M059J (cell line): ENCODE results near the gene CRYBG3. TPM values are rescaled to one million over a fixed set of nuclear protein-coding genes. Genes with fewer than 3 reads are reported as not detected.

Source experiments
- DNase-seq: peaks from one replicate; pipeline ENCODE4 v3.0.0-alpha.2; 2012; ENCODE audit warnings: low read depth
- total RNA-seq: library from RNA; depleted of rRNA; stranded (reverse); fragments of >200 nt; shearing (Covaris generic); gene quantifications from 2 replicates; pipeline ENCODE4 v1.2.3, GENCODE V29; 2014; rRNA removed

The CRYBG3 gene
- total RNA-seq, 1 experiment from 2014 or later: 16.4 TPM

GRCh38 chr3:97971679-97972567 lies 150.1 kb downstream of the CRYBG3 start, which contains the start of gene RIOX2:
Gene RIOX2, minus strand, starts transcription at chr3:97972431. Its CDS starts 4,838 bp downstream, at chr3:97967593.
- peak; percentile 73 for DNase-seq

GRCh38 chr3:97972976-97973375 lies 151.2 kb downstream of the CRYBG3 start:
- no peak for DNase-seq

- DNase-seq: no peak
Measured at GRCh38 chr3:97974996-97975395, 153.2 kb downstream of the CRYBG3 start.

- no peak for DNase-seq
Measured at GRCh38 chr3:97975466-97975865, 153.7 kb downstream of the CRYBG3 start.

GRCh38 chr3:97979610-97980009 lies 157.8 kb downstream of the CRYBG3 start:
- no peak for DNase-seq

GRCh38 chr3:97981886-97982285 lies 160.1 kb downstream of the CRYBG3 start:
- DNase-seq: peak; percentile 13

- DNase-seq: no peak
Measured at GRCh38 chr3:97983933-97984491, 162.2 kb downstream of the CRYBG3 start.

GRCh38 chr3:97987306-97987705 lies 165.5 kb downstream of the CRYBG3 start:
- DNase-seq: no peak

GRCh38 chr3:97988784-97989568 lies 167.2 kb downstream of the CRYBG3 start:
- DNase-seq: no peak

GRCh38 chr3:97990624-97991292 lies 168.9 kb downstream of the CRYBG3 start:
- no peak for DNase-seq

GRCh38 chr3:97991293-97991682 lies 169.5 kb downstream of the CRYBG3 start:
- no peak for DNase-seq

GRCh38 chr3:97992547-97993173 lies 170.8 kb downstream of the CRYBG3 start:
- DNase-seq: no peak

- no peak for DNase-seq
Measured at GRCh38 chr3:97993526-97993925, 171.7 kb downstream of the CRYBG3 start.

GRCh38 chr3:97994328-97994945 lies 172.6 kb downstream of the CRYBG3 start:
- DNase-seq: no peak

Other genes with a start within 250 kb of the CRYBG3 start
- gene ARL6, start 57.3 kb upstream of the CRYBG3 start, total RNA-seq: 17.2 and 24.7 TPM in 2 replicates
- gene RIOX2, start 150.4 kb downstream of the CRYBG3 start, total RNA-seq: 22.0 and 23.8 TPM in 2 replicates
- gene GABRR3, start 213.3 kb downstream of the CRYBG3 start, total RNA-seq: not detected in 2 replicates